ENCODE measurements around the gene EYS.

- TF ChIP-seq GATA2 (IDR thresholded peaks at IDR 0.05; ENCODE audit: low read depth, low read length) (no peak), GATA3 (IDR thresholded peaks at IDR 0.05; ENCODE audit: low read depth, low read length) (no peak)
Measured at GRCh38 chr6:64591676-64592036, 1115.4 kb downstream of the EYS start.

Data from SH-SY5Y (cell line).